ACHN (cell line): Measurements from ENCODE around the gene ACTL10.

ENCODE experiments used
- DNase-seq: peaks from one replicate; pipeline ENCODE4 v3.0.0-alpha.2; 2015
- in situ Hi-C: cut with HindIII; loops from 2 replicates; pipeline ENCODE4 v1.10.0; 2017; ENCODE audit warnings: low sequenced_read_pairs, low pct_ligation_motif_present, low pct_unique_long_range_greater_than_20kb

Gene ACTL10

DNA sequence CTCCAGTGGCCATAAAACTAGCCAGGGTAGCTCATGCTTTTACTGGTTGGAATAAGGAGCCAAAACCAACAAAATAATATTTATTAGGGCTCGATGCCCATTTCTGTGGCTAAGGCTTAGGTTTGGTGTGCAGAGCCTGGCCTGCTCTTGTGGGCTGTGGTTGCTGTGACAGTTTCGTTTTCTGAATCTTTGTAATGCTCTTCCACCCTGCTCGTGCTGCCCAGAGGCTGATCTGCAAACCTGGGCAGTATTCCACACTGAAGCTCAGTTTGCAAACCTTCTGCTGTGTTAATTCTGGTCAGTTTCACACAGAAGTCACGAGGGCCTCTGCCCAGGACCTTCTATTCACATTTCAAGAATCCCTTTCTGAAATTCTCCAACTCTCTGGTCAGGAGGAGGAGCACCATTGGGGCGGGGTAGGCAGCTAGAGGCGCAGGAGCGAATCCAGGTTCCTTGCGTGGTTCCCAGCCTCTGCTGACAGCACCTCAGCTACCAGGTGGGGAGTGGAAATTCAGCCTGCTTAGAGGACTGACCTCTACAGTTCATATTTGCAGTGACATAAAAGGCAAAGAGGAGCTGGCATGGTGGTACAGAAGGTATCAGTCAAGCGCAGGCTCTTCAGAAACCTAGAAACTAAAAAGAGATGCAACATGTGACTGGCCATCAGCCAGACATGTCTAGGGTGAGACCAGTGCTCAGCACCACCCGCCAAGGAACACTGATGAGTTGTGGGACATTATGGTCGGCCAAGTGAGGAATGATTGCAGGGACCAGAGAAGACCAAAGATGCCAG lies 18.9 kb upstream of the ACTL10 start:
- no peak for DNase-seq

DNA sequence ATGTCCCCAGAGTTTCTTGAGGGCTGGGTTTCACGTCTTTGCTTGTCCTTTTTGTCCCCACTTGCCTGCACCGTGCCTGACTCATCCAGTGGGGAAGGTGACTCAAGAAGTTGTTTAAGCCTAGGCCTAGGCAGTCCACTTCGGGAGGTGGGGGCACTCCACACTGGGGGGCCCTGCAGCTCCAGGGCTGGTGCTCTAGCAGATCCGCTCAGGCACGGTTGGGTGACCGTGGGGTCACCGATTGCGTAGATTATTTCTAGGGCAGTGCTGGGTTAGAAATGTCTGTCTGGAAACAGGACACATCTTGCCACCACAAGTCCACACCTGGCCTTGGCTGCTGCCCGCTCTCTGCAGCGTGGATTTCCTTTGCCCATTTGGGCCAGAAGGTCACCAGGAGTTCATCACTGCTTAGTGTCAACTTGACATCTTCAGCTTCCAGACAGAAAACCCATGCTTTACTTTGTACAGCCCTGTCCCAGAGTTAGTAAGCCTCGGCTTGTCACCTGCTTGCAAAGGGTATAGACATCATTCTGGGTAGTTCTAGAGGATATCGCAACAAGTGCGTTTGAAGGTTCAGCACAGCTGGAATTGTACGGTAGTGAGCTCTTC lies 18.2 kb upstream of the ACTL10 start:
- in situ Hi-C loops, result no loop called here
- DNase-seq, result no peak

More for the DNA sequence above, 18.9 kb upstream of the ACTL10 start:
- in situ Hi-C loops, result no loop called here

DNA sequence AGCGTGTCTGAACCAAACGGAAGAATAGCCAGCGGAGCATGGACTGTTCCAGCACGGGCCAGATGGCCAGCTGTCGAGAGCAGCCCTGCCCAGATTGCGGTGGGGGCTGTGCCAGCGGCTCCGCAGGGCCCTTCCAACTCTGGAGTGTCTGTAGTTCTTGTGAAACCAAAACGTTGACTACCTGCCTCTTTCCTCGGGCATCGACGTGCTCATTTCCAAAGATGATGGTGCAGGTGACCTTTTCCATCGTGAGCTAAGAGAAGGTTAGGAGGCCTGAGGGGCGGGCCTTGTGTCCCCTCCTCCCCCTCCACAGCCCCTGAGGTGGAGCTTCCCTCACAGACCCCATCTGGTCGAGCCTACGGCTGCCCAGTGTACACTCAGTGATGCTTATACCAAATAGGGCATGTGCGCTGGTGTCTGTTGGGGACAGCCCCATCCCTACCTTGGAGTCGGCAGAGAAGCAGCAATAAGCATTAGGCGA lies 17.5 kb upstream of the ACTL10 start:
- in situ Hi-C loops, result no loop called here
- no peak for DNase-seq

DNA sequence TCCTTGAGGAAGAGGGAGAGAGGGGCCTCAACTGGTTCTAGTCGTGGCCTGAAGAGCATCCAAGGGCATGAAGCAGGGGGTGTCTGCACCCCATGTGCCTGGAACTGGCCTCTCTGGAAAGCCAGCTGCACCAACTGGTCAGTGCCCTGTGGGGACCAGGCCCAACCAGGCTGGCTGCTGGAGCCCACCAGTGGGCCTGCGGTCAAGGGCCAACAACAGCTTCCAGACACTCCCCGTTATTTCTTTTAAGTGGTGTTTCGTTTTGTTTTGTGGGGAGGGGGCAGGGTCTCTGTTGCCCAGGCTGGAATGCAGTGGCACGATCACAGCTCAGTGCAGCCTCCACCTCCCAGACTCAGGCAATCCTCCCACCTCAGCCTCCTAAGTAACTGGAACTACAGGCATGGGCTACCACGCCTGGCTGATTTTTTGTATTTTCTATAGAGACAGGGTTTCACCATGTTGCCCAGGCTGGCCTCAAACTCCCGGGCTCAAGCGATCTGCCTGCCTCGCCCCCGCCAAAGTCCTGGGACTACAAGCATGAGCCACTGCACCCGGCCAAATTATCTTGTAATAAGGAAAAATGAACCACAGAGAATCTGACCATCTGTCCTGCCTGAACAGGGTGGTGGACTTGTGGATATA lies 16.5 kb upstream of the ACTL10 start:
- in situ Hi-C loops, result no loop called here
- no peak for DNase-seq

DNA sequence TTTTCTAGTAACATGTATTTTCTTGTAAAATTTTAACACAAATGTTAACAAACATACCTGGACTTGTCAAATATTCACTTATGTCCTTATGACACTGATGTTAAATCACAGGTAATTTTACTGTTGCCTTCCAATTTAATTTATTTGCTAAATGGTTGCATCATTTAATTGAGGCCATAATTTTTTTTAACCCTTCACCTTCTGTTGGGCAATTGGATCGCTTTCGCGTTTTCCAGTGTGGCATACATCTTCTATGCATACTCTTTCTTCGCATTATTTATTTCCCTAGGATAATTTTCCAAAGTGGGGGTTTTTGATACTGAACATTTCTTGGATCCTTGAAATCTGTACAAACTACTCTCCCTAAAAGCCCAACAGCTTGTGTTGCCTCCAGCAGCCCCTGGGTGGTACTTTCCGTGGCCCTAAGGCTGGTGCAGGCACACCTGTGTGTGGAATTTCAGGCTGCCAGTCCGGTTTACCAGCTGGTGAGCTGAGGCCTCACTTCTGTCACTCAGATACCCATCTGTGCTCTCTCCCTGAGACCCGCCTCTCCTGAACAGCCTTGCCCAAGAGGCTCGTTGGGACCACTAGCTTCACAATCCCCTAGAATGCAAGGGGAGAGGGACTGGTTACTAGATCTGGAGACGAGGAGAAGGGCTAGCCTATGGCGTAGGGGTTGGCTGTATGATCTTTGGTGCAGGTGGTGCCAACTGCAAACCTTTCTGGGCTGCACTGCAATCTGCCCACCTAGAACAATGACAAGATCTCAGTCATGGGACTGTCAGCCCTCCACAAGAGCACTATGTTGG lies 15.8 kb upstream of the ACTL10 start:
- no peak for DNase-seq
- in situ Hi-C loops, result no loop called here

DNA sequence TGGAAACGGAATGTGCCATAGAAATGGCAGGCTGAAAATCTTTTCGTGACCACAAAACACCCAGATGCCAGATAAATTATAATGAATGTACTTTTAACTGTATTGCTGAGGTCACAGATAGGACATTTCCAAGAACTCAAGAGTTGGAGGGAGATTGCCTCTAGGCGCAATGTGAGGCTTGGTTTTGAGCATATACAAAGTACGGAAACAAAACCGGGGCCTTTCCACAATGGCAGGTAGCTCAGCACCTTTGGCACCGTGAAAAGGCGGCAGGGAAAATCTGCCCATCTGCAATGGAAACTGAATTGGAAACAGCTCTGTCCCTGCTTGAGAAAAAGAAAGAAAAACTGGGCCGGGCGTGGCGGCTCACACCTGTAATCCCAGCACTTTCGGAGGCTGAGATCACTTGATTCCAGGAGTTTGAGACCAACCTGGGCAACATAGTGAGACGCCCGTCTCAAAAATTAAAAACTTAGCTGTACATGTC lies 15.1 kb upstream of the ACTL10 start:
- in situ Hi-C loops, result no loop called here

DNA sequence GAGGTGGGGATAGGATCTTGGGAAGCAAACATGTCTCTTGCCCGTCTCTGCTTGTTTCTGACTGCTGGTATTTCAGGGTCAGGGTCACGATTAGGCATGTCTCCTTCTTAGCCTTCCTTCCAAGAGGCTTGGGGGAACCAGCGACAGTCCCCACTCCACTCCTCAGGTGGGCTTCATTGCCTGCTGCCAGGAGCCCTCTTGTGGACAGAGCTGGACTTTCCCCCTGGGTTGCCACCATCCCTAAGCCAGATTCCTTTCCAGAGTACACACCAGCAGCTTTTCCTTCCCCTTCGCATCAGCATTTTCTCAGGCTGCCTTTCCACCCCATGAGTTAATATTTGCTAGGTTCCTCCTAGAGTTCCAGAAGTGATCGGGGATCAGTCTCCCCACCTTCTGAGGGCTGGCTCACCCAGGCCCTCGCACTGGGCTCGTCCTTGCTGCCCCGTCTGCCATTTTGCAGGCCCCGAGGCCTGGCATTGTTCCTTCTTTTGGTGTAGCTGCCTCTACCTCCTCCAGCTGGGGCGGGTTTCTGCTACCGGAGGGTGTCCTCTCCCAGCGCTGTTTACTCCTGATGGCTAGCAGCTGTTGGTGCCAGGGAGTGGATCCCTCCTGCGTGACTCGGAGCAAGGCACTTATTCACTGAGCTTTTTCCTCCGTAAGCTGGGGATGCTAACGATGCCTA lies 13.4 kb upstream of the ACTL10 start:
- DNase-seq, result peak; percentile 56
- in situ Hi-C loops, result no loop called here

More for the DNA sequence above, 15.1 kb upstream of the ACTL10 start:
- no peak for DNase-seq

DNA sequence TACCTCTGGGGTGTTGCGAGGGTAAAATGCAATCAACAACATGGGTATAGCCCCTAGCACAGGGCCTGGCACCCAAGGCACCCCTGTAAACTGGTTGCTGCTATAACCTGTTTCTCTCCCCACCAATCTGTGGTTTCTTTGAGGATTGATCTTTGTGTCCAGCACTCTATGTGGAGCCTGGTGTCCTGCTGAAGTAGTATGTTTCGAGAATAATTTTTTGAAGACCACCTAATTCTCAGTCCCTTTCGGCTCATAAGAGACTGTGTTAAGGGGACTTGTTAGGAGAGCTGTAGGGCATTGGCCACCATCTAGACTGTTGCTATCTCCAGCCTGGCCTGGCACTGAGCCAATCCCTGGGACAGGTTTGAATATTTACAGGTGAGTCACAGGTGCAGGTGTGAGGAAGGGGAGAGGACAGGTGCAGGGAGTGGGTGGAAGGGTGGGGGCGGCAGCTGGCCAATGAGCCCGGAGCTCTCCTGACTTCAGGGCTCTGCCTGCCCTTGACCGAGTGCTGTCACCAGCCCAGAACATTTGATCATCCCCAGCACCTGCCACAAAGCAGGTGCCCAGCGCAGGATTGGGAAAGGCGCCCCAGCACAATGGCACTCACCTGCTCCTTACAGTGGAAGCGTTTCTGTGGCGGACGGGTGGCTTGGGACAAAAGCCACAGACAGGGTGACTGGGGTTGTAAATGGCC lies 12.7 kb upstream of the ACTL10 start:
- in situ Hi-C loops, result no loop called here
- DNase-seq, result no peak

DNA sequence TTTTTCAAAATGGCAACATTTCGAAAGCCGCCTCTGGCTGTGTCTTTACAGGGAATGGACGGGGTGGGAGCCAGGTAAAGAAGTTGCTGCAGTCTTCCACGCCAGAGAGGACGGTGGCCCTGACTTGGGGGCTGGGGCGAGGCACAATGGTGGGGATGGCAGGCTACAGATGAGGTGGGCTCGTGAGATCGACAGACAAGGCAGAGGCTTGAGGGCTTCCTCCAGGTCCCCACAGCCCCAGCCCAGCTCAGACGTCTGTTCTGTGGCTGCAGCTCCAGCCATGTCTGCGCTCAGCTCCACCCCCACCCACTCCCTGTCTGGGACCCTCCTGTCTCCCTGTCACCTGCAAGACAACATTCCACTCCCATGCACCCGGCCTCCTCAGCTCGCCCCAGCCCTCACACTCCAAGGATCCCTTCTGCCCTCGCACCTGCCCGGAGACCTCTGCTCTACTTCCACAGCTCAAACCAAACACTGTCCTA lies 12.0 kb upstream of the ACTL10 start:
- DNase-seq, result no peak
- in situ Hi-C loops, result no loop called here

DNA sequence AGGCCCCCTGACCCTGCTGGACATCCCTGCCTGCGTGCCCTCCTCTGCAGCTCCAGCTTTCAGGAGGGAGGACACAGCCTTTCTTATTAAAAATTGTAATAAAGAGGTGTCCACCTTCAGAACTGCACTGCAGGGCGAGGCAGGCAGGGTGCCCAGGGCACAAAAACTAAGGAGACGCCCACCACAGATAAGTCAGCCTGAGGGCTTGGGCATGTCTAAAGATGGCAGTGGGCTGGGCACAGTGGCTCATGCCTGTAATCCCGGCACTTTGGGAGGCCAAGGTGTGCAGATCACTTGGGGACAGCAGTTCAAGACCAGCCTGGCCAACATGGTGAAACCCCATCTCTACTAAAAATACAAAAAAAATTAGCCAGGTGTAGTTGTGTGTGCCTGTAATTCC lies 11.6 kb upstream of the ACTL10 start:
- in situ Hi-C loops, result no loop called here
- DNase-seq, result no peak

DNA sequence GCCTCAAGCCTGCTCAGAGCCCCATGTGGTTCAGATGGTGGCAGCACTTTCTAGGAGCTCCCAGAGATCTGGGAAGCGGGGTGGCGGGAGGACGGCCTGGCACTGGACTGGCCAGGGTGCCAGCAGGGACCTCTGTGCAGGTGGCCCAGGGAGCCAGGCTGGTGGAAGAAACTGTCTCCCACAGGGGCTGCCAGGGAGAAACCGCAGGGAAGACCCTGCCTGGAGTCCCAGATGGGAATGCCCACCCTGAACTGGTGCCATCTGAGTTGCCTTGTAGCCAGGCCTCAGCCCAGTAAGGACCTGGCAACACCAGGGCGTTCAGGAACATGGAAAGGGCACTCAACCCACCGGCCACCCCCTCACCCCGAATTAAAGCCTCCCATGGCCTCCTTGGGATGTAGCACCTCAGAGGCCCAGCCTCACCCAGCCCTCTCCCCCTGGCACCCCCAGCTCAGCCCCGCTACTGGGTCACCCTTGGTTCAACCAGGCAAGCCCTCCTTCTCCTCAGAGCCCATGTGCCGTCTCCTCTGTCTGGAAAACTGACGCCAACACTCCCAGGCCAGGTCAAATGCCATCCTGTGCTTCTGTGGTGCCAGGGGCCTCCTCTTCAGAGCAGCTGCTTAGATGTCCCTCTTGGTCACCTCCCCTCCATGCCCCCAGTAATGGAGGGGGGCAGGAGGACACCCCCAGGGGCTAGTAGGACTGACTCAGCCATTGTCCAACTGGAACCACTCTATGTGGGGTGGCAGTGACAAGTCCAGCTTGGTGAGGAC lies 10.5 kb upstream of the ACTL10 start:
- in situ Hi-C loops, result no loop called here
- no peak for DNase-seq

DNA sequence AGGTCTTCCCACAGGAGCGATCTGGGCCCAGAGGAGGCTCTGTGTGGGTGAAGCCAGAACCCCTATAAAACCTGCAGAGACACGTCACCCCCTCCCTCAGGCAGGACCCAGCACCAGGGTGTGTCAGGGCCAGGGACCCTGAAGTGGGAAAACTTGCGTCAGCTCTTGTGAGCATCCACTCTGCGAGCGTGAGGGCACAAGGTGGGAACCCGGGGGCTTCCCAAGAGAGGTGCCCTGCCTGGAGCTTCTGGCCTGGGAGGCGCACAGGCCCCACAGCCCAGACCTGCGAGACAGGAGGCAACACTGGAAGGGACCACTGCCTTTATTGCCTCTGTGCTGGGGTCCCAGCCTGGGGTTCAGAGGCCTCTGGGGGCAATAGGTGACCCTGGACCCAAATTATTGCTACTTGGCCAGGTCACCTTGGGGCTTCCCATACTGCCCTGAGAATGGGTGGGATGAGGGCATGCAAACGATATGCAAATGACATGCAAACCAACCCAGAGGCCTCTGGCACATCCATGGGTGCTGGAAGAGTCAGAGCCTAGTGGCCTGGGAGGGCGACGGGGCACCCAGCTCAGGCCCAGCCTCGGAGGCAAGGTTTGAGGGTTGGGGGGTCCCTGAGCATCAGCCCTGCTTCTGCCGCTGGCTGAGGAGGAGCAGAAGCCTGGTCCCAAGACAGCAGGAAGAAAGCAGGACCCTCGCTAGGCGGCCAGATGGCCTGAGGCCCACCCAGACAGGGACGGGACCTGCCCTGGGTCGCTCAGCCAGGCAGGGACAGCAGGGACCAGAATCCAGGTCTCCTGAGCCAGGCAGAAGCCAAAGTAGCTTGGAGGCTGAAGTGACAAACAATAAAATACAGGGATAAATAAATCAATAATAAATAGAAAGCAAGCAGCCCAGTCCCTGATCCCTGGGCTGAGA lies 9.7 kb upstream of the ACTL10 start:
- DNase-seq, result no peak
- in situ Hi-C loops, result no loop called here

DNA sequence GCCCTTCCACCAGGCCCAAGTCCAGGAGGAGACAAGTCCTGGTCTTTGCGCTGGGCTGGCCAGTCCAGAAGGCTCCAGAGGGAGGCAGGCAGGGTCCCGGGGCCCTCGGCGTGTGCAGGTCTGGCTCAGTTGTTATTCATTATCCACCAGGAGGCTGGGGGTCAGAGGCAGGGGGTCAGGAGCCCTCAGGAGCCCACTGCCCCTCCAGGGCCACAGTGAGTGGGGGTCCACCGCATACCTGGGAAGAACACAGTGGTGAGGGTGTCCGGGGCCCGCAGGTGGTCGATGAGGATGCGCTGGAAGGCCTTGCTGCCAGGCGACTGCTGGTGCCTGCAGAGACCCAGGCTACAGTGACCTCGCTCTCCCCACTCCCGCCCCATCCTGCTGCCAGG lies 9.0 kb upstream of the ACTL10 start:
- no peak for DNase-seq
- in situ Hi-C loops, result no loop called here

DNA sequence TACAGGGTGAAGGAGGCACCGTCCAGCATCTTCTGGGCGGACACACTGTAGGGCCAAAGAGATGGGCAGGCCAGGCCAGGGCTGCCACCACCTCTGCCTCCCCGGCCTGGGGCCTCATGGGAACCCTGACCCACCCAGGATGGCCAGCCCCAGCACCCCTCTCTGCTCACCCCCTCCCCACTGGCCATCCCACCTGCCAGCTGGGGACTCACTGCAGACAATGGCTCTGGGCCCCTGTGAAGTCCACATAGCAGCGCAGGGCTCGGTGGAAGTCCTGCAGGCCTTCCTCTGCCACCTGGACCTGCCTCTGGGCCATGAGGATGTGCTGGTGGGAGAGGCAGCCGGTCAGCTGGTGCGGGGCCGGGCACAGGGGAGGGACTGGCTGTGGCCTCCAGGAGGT lies 8.2 kb upstream of the ACTL10 start:
- in situ Hi-C loops, result no loop called here
- DNase-seq, result no peak

DNA sequence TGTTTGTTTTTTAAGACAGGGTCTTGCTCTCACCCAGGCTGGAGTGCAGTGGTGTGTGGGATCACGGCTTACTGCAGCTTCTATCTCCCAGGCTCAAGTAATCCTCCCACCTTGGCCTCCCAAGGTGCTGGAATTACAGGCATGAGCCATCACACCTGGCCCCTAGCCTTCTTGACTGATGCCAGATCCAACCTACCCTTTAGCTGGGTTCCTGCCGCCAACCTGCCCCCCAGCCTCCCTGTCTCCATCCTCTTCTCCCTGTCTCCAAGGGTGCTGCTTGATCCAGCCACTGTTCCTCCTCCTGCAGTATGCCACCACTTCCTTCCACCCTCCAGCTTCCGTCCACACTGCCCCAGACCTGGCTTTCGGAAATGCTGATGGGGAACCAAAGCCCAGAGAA lies 7.8 kb upstream of the ACTL10 start:
- in situ Hi-C loops, result no loop called here

More for the DNA sequence above, 7.8 kb upstream of the ACTL10 start:
- no peak for DNase-seq
